Spleen (tissue), 7 donors: ENCODE data around the gene PTPRN2.

Experiments used
- CTCF ChIP-seq, 11 experiments: fragments of 200-600 bp in 7 of 11; fragments of 450-650 bp in 4 of 11; sonication (generic) in 4 of 11; IDR thresholded peaks in 8 of 11; conservative IDR thresholded peaks in 3 of 11; 1 replicate in 7 of 11; 2 replicates in 4 of 11; pipeline versions ENCODE4 v1.4.0 to v1.8.0; 2016 to 2021; ENCODE audit warnings: antibody characterized with exemption in 11 of 11, inconsistent platforms in 4 of 11, mild to moderate bottlenecking in 1 of 11
- POLR2AphosphoS5 ChIP-seq, 3 donors: sonication (generic); formaldehyde crosslinking; IDR thresholded peaks; one replicate each; pipeline ENCODE4 v1.5.1; 2017; ENCODE audit warnings: antibody characterized with exemption in 3 of 3
- donor health status: DM: no; HTN: no; CAD: no; lungs with moderate emphysema.
- donor health status: DM: no; HTN: no; CAD: no.
- donor health status: DM: no; HTN: no; CAD: no.

DNA sequence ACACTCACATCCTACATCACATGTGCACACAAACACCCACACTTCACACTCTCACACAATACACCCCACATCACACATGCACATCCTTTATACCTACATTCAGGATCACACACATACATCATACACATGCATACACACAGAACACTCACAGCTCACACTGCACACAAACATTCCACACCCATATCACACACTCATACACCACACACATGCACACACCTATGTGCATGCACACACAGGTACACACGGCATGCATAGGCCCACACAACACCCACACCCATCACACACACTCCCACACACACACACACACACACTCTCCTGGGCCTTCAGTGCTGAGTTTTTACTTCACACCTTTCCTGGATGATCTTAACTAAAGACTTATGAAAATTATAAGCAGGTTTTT is 1030.4 kb downstream of the PTPRN2 start:
- TF ChIP-seq CTCF (IDR thresholded peaks at IDR 0.05 in 8 of 11, conservative IDR thresholded peaks at IDR 0.05 in 3 of 11) (no peak), POLR2AphosphoS5 (IDR thresholded peaks at IDR 0.05) (no peak)
